Endodermal cell (in vitro differentiated cells): Measurements from ENCODE around the gene ELMO3. TPM values are rescaled to one million over a fixed set of nuclear protein-coding genes. Genes with fewer than 3 reads are reported as not detected.

ENCODE experiments used
- DNase-seq: peaks from one replicate; pipeline ENCODE4 v3.0.0-alpha.2; 2017
- H3K27ac ChIP-seq: 2 replicates; pipeline ENCODE4 v1.5.1; 2013; ENCODE audit warnings: mild to moderate bottlenecking, low read depth, low read length, moderate library complexity
- H3K27me3 ChIP-seq: 2 replicates; pipeline ENCODE4 v1.6.1; 2013; ENCODE audit warnings: mild to moderate bottlenecking, low read length, moderate library complexity; ENCODE audit not compliant: insufficient read depth, control insufficient read depth, poor library complexity, severe bottlenecking
- H3K36me3 ChIP-seq: 2 replicates; pipeline ENCODE4 v1.7.0; 2013; ENCODE audit warnings: mild to moderate bottlenecking, low read length, moderate library complexity; ENCODE audit not compliant: control insufficient read depth, insufficient read depth
- H3K4me1 ChIP-seq: one replicate; pipeline ENCODE4 v1.7.0; 2013; ENCODE audit warnings: low read length; ENCODE audit not compliant: control insufficient read depth, insufficient read depth
- H3K4me3 ChIP-seq: 2 replicates; pipeline ENCODE4 v1.5.1; 2013; ENCODE audit warnings: mild to moderate bottlenecking, low read length, moderate library complexity
- H3K9ac ChIP-seq: 2 replicates; pipeline ENCODE4 v1.6.1; 2013; ENCODE audit warnings: mild to moderate bottlenecking, low read length, moderate library complexity; ENCODE audit not compliant: poor library complexity, severe bottlenecking; ENCODE audit errors: extremely low read depth
- H3K9me3 ChIP-seq: 2 replicates; pipeline ENCODE4 v1.6.1; 2013; ENCODE audit warnings: mild to moderate bottlenecking, low read length, moderate library complexity; ENCODE audit not compliant: control insufficient read depth
- H3K27ac Mint-ChIP-seq: 2 replicates; pipeline ENCODE4 v1.8.0; 2020; ENCODE audit warnings: mixed read lengths
- H3K27me3 Mint-ChIP-seq: 2 replicates; pipeline ENCODE4 v1.8.0; 2021; ENCODE audit warnings: mild to moderate bottlenecking, mixed read lengths; ENCODE audit not compliant: insufficient read depth
- H3K36me3 Mint-ChIP-seq: 2 replicates; pipeline ENCODE4 v1.8.0; 2020; ENCODE audit warnings: low read depth, mixed read lengths
- H3K4me1 Mint-ChIP-seq: 2 replicates; pipeline ENCODE4 v1.8.0; 2020; ENCODE audit warnings: mixed read lengths
- H3K4me3 Mint-ChIP-seq: 2 replicates; pipeline ENCODE4 v1.8.0; 2020; ENCODE audit warnings: mild to moderate bottlenecking, moderate library complexity, mixed read lengths
- H3K9me3 Mint-ChIP-seq: 2 replicates; pipeline ENCODE4 v1.8.0; 2020; ENCODE audit warnings: mild to moderate bottlenecking, mixed read lengths
- CTCF ChIP-seq: fragments of 200-600 bp; sonication (generic); conservative IDR thresholded peaks from 2 replicates; pipeline ENCODE4 v1.5.0; 2021; ENCODE audit warnings: antibody characterized with exemption, mild to moderate bottlenecking
- WGBS, 2 experiments: methylation state at CpG; one replicate each; pipeline versions ENCODE4 v1.1.5 to v1.1.7; 2013; ENCODE audit warnings: missing lambda C conversion rate in 2 of 2, mixed read lengths in 1 of 2; ENCODE audit not compliant: insufficient coverage in 1 of 2, insufficient read length in 1 of 2; 5-methylcytosine and 5-hydroxymethylcytosine counted together
- total RNA-seq, 2 donors: library from RNA; stranded (reverse); fragmentation: NEBNext Ultra II Directional in 1 of 2; extraction: Animal tissue kit (Norgen Biotek cat#: 25700) in 1 of 2; gene quantifications; 2 replicates in 1 of 2; 3 replicates in 1 of 2; pipeline ENCODE4 v1.2.1, GENCODE V29; 2021

ELMO3 gene
- total RNA-seq, 2 donors from 2014 or later: 5.6 to 6.4 TPM

GRCh38 chr16:67163999-67164558, 34.9 kb upstream of the ELMO3 start:
- no peak overlapping the region for H3K9ac ChIP-seq
- Mint-ChIP-seq H3K27ac (no peak overlapping the region), H3K36me3 (no peaks in the 10 kb centered on the region), H3K4me1 (no peaks in the 10 kb centered on the region), H3K27me3 (peaks cover 97% of the 10 kb centered on the region), H3K4me3 (peak overlapping the region; percentile 21), H3K9me3 (peaks cover 2% of the 10 kb centered on the region)
- H3K27ac ChIP-seq: no peak overlapping the region
- TF ChIP-seq CTCF: no peak
- H3K27me3 ChIP-seq: peaks cover 100% of the 10 kb centered on the region
- no peaks in the 10 kb centered on the region for H3K36me3 ChIP-seq
- H3K4me3 ChIP-seq: peak overlapping the region; percentile 66
- no peaks in the 10 kb centered on the region for H3K9me3 ChIP-seq
- H3K4me1 ChIP-seq: no peaks in the 10 kb centered on the region
- peak; percentile 66 for DNase-seq
- WGBS, 2 experiments: 0 to 4% methylated on average over 4 to 32 of the region's 34 CpGs

GRCh38 chr16:67164599-67165061, 34.3 kb upstream of the ELMO3 start, which contains the start of gene HSF4:
HSF4 (plus strand) TSS chr16:67164745; CDS start chr16:67164812, 67 bp downstream.
- Histone ChIP-seq H3K9ac (no peak within 1 kb of the TSS), H3K9me3 (no peaks in the 10 kb centered on the region), H3K27ac (no peak within 1 kb of the TSS), H3K36me3 (no peaks in the 10 kb centered on the region), H3K4me1 (no peaks in the 10 kb centered on the region), H3K4me3 (peak within 1 kb of the TSS; percentile 66), H3K27me3 (peaks cover 100% of the 10 kb centered on the region)
- Mint-ChIP-seq H3K4me1 (no peaks in the 10 kb centered on the region), H3K4me3 (peak within 1 kb of the TSS; percentile 21), H3K36me3 (no peaks in the 10 kb centered on the region), H3K27me3 (peaks cover 98% of the 10 kb centered on the region), H3K27ac (no peak within 1 kb of the TSS), H3K9me3 (peaks cover 2% of the 10 kb centered on the region)
- peak; percentile 69 for DNase-seq
- no peak for TF ChIP-seq CTCF
- WGBS, 2 experiments: 5 to 10% methylated on average over 12 to 41 of the region's 41 CpGs

- Histone ChIP-seq H3K9ac (no peak overlapping the region), H3K27me3 (peaks cover 97% of the 10 kb centered on the region), H3K36me3 (no peaks in the 10 kb centered on the region), H3K4me1 (no peaks in the 10 kb centered on the region), H3K4me3 (no peak overlapping the region), H3K27ac (no peak overlapping the region), H3K9me3 (no peaks in the 10 kb centered on the region)
- no peak for TF ChIP-seq CTCF
- DNase-seq: peak; percentile 76
- Mint-ChIP-seq H3K27me3 (peaks cover 95% of the 10 kb centered on the region), H3K9me3 (peaks cover 2% of the 10 kb centered on the region), H3K4me1 (peaks cover 4% of the 10 kb centered on the region), H3K4me3 (no peak overlapping the region), H3K36me3 (no peaks in the 10 kb centered on the region), H3K27ac (no peak overlapping the region)
- 7 to 9% methylated on average over 22 to 84 of the region's 85 CpGs for WGBS, 2 experiments
Measured at GRCh38 chr16:67165121-67166078, 33.5 kb upstream of the ELMO3 start.
